HG03175 (cell line): ENCODE results near the gene IRGC.

Source experiments
- ATAC-seq: cut with Tn5 transposase; IDR thresholded peaks from one replicate; pipeline ENCODE4 v1.9.1; 2021; ENCODE audit warnings: mild to moderate bottlenecking, moderate library complexity; ENCODE audit not compliant: unreplicated experiment

The IRGC gene

GRCh38 chr19:43721469-43722048 lies 5.7 kb downstream of the IRGC start:
- ATAC-seq: no peak

GRCh38 chr19:43723588-43723987 lies 7.7 kb downstream of the IRGC start:
- ATAC-seq: no peak

DNA sequence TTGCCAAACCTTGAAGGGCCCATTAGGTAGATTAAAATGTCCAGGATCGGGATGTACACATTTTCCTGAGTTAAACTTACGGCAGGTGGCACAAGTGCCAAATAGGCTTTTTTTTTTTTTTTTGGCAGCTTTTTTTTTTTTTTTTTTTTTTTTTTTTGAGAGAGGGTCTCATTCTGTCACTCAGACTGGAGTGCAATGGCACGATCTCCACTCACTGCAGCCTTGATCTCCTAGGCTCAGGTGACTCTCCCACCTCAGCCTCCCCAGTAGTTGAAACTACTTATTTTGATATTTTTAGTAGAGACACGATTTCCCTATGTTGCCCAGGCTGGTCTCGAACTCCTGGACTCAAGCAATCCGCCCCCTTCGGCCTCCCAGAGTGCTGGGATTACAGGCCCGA lies 9.0 kb downstream of the IRGC start:
- ATAC-seq: no peak

DNA sequence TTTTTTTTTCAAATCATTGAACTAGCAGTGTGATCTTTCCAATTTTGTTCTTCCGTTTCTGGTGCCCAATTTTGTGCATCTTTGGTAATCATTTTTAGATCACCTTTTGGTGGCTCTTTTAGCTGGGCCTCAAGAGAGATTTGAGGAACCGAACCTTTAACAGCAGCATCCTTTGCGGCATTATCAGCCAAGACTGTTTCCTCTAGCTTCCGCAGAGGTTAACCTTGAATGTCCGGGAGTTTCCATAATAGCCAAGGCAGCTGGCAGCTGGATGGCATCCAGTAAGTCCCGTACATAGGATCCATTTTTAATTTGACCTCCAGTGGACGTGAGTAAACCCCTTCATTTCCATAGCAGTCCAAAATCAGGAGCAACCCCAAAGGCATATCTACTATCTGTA lies 9.6 kb downstream of the IRGC start:
- no peak for ATAC-seq

DNA sequence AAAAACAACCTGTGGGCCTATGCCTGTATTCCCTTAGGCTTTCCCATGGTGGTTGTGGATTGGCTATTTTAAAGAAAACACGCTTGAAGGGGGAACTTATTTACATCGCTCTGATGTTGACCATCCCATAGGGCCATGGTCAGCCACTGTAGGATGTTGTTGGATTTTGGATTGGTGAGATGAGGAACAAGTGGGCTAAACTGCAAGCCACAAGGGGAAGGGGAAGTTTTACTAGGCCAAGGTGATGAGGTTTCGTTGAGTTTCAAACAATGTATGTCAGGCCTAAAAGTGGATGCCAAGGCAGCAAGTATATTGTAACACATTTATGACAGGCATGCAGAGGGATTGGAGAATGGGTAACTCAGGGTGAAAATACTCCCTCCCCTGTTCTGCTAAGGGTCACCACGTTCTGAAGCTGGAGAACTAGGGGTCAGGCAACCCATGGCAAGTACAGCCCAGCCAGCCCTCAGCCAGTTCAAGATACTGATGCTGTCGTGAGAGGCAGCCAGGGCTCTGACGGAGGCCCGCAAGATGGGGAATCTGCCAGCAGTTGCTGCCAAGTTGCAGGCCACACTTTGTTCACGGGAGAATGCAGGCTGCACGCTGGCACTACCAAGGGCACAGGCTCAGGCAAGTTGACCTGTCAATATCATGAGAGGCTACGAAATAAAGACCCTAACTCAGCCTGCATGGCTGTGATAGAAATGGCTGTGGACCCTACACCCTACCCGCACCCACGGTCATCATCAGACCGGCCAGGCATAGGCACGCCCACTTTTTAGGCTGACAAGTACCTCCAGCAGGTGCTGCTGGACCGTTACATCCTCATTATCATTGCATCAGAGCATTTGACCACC lies 11.1 kb downstream of the IRGC start:
- no peak for ATAC-seq

DNA sequence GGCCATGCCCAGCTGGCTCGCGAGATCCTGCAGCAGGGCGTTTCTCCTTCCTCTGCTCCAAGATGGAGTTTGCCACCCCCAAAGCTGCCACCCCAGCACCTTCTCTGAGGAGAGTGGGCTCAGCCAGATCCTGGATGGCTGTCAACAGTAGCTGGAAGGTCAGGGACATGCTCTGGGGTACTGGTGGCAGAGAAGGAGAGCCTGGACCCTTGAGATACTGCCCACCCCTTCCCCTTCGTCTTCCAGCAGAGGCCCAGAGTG lies 11.6 kb downstream of the IRGC start:
- no peak for ATAC-seq

DNA sequence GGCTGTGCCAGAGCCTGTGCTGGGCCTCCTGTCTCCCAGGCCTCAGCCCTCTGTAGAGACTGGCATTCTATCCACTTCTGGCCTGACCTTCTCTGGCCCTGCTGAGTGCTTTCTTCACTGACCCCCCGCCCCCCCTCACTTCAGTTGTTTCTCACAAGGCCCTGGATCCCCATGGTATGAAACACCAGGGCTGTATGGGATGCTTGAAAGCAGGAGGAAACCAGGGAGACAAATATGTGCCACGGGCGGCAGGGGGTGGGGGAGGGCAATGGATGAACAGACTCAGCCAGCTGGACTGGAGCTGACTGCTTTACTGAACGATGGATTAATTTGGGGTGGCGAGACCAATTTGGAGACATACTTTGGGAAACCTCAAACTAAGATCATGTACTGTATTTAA lies 14.0 kb downstream of the IRGC start:
- ATAC-seq: no peak

DNA sequence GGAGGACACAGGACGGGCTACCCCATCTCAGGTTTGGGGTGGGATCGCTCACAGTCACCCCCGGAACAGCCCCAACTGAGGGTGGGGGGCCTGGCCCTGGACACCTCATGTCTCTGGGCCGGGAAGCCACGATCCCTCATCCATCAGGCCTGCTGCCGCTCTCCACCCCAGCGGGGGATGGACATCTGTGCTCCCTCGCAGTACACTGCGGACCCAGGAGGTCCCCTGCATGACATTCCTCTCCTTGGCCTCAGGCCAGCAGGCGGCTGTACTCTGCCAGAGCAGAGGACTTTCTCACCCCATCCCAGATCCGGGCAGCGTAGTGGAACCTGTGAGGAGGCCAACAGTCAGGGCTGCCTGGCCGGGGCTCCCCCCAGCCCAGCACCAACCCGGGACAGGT lies 15.5 kb downstream of the IRGC start:
- no peak for ATAC-seq

DNA sequence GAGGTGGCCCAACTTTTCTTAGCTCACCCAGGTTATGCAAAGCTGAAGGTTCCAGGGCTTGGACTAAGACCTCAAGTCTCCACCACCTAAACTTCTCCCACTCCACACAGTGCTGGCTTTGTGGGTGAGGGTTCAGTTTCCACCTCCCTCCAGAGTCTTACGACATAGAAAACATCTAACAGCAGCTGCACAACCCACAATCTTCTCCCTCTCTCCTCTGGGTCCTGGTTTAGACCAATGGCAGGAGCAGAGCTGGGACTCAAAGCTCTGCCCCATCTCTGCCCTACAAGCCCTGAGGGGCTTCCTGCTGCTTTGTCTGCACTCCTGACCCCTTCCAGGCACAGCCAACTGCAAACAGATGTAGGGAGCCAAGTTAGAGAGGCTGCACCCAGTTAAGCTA lies 16.0 kb downstream of the IRGC start:
- ATAC-seq: no peak

GRCh38 chr19:43735013-43735412 lies 19.1 kb downstream of the IRGC start:
- ATAC-seq: no peak

DNA sequence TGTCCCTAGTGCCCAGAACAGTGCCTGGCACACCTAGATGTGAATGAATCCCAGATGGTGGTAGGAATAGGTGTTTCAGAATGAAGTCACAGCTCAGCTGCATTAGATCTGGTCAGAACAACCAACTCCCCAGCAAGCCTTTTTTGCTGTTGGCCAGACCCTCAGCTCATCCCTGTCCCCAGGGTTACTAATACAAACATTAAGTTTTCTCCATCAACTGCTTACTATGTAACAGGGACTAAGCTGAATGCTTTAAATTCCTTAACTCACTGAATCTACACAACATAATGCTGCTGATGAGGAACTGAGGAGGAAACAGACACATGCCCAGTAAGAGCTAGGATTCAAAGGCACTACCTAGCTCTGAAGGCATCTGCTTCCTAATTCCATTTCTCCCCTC lies 20.1 kb downstream of the IRGC start:
- ATAC-seq: no peak

GRCh38 chr19:43738780-43739211 lies 22.9 kb downstream of the IRGC start:
- ATAC-seq: no peak

DNA sequence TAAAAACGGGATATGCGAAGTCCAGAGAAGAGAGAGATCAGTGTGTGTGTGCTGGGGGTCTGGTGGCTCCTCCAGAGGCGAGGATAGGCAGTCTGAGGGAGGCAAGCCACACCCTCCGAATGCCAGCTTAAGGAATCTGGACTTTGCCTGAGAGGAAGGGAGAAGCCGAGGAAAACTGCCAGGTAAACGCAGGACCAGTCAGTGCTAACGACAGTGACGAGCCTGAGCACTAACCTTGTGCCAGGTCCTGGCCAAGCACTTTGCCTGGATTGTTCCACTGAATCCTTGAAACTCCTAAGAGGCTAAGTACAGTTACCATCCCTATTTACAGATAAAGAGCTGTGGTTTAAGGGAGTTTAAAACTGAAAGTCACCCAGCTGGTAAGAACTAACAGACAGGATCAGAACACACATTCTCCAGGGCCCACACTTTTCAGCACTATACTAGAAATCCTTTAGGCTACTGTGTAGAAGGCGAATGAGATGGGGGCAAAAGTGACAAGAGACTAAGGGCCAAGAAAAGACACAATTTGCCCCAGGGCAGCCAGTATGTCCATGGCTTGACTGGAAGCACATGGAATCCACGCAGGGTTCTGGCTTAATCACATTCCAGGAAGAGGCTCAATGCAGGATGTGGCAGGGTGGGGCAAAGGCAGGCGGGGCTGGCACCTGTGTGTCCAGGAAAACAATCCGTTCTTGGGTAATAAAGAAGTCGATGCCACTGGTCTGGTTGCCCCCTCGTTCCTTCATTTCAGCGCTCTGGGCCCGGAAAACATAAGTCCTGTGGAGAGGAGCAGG lies 23.8 kb downstream of the IRGC start:
- no peak for ATAC-seq

DNA sequence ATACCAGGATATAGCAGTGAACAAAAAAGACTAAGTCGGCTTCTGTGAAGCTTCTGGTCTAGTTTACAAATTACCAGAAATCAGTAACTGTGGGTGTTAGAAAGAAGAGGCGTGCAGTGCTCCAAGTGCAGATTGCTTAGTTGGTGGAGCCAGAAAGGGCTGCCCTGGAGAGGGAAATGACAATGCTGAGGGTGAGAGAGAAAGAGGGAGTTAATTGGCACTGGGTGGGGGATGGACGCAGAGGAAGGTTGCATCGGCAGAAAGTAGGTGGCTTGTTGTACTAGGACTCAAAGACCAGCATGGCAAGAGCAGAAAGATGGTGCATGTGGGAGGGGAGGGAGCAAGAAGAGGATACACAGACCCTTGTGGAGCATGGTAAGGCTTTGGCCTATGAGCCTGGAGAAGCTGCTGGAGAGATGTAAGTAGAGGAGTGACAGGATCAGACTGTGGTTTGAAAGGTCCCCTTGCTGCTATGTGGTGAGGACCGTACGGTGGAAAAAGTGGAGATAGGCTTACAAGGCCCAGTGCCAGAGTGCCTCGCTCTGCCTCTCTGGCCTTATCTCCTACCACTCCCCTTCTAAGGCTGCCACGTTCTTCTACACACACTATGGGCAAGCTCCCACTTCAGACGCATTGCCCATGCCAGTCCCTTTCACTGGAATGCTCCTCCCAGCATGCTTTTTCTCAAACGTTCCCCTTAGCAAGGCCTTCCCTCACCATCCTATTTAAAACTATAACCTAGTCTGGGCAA lies 25.4 kb downstream of the IRGC start:
- no peak for ATAC-seq

GRCh38 chr19:43743059-43743458 lies 27.2 kb downstream of the IRGC start:
- no peak for ATAC-seq

DNA sequence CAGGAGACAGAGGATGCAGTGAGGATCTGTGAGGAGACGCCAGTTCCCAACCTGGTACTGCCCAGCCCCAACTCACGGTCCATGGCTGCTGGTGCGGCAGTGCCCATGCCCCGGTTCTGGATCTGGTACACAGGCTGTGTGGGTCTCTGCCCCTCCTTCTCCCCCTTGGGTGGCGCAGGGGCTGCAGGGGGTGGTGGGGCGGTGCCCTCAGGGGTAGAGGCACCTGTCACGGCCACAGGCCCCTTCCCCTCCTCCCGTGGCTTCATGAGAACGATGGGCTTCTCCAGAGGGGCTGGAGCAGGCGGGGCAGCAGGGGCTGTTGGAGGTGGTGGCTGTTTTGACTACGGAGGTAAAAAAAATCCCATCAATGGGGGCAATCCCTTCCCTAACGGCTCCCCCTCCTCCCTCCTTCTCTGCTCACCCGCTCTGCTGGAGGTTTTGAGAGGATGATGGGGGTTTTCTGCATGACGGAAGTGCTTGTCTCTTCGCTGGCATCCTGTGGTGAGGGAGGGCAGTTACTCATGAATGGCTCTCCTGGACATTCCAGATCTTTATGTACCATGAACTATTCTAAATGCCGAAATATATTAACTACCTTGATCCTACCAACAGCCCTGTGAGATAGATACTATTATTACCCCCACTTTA lies 31.8 kb downstream of the IRGC start:
- no peak for ATAC-seq

- ATAC-seq: no peak
Measured at GRCh38 chr19:43748205-43748594, 32.3 kb downstream of the IRGC start.

DNA sequence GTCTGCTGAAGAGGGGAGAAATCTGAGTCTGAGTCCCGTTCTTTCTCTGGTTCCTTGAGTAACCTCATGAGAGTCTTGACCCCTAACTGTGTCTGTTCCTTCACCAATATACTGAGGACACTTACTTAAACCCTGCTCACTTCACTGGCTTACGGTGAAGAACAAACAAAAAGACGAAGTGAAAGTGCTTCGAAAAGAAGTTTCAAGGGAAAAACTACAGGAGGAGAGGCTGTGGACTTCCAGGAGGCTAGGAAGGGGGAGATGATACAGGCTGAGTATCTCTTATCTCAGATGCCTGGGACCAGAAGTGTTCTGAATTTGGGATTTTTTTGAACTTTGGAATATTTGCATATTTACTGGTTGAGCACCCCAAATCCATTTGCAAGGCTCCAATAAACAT lies 32.8 kb downstream of the IRGC start:
- no peak for ATAC-seq

DNA sequence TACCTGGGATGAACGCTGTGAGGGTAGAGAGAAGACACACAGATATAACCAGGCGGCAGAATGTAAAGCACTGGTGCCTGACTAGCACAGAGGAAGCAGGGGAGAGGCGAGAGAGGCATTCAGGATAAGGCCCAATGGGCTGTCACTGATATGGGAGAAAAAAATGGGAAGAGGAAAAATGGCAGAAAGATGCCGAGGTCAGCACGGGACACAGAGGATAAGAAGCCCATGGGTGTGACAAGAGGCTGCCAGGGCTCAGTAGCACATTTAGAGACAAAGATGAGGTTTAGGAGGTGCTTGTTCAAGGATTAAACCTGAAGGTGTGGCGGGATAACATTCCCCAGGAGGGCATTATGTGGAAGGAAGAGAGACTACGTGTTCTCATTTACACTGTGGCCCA lies 33.3 kb downstream of the IRGC start:
- ATAC-seq: no peak

DNA sequence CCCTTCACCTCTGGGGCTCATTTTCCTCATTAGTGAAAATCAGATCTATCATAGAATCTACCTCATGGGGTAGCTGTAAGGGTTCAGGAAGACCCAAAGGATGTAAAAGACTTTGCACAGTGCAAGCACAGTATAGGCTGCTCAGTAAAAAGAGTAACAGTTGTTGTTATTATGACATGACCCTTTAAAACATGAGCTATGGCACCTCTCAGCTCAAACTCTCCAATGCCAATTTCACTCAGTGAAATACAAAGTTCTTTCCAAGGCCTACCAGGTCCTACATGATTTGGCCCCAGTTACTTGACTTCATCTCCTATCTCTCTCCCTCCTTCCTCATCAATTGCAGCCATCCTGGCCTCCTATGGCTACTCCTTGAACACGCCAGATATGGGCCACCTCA lies 34.0 kb downstream of the IRGC start:
- no peak for ATAC-seq
